ENCODE data around the gene CAB39. TPM values are rescaled to one million over a fixed set of nuclear protein-coding genes. Genes with fewer than 3 reads are reported as not detected.

CAB39 gene
- total RNA-seq, 1 experiment from 2014 or later = 40.4 TPM

GRCh38 chr2:230757476-230757875, 44.8 kb downstream of the CAB39 start:
- no peak for DNase-seq
- H3K4me1 Mint-ChIP-seq (ENCODE audit: low read depth, unreplicated experiment) = peaks cover 9% of the 10 kb centered on the region
- H3K36me3 Mint-ChIP-seq (ENCODE audit: insufficient read depth, unreplicated experiment) = peaks cover 8% of the 10 kb centered on the region
- H3K27me3 ChIP-seq (replicated peaks; ENCODE audit: control insufficient read depth, insufficient read depth, low read length) = no peaks in the 10 kb centered on the region
- H3K27me3 Mint-ChIP-seq (ENCODE audit: insufficient read depth, unreplicated experiment) = no peaks in the 10 kb centered on the region
- peaks cover 20% of the 10 kb centered on the region for H3K4me1 ChIP-seq
- ChIA-PET POLR2A (no interaction called here), CTCF (no interaction called here)
- intact Hi-C loops (cut with micrococcal nuclease; ENCODE audit: unreplicated experiment) = no loop called here
- H3K4me3 Mint-ChIP-seq (ENCODE audit: unreplicated experiment) = no peak overlapping the region
- BruUV-seq (replicated peaks) = no TSS peak
- H3K4me3 ChIP-seq (ENCODE audit: low read depth, low read length) = no peak overlapping the region
- H3K9me3 Mint-ChIP-seq (ENCODE audit: unreplicated experiment) = no peaks in the 10 kb centered on the region
- H3K36me3 ChIP-seq (ENCODE audit: control insufficient read depth, insufficient read depth, low read length) = no peaks in the 10 kb centered on the region
- H3K27ac Mint-ChIP-seq (ENCODE audit: unreplicated experiment) = no peak overlapping the region
- TF ChIP-seq, protein P1, sequence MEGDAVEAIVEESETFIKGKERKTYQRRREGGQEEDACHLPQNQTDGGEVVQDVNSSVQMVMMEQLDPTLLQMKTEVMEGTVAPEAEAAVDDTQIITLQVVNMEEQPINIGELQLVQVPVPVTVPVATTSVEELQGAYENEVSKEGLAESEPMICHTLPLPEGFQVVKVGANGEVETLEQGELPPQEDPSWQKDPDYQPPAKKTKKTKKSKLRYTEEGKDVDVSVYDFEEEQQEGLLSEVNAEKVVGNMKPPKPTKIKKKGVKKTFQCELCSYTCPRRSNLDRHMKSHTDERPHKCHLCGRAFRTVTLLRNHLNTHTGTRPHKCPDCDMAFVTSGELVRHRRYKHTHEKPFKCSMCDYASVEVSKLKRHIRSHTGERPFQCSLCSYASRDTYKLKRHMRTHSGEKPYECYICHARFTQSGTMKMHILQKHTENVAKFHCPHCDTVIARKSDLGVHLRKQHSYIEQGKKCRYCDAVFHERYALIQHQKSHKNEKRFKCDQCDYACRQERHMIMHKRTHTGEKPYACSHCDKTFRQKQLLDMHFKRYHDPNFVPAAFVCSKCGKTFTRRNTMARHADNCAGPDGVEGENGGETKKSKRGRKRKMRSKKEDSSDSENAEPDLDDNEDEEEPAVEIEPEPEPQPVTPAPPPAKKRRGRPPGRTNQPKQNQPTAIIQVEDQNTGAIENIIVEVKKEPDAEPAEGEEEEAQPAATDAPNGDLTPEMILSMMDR (IDR thresholded peaks at IDR 0.05; ENCODE audit: insufficient read depth in 1 of 2, low read depth in 1 of 2, low read length in 1 of 2, severe bottlenecking in 1 of 2, unreplicated experiment in 1 of 2) = no peak
- no peaks in the 10 kb centered on the region for H3K9me3 ChIP-seq

- Mint-ChIP-seq H3K27me3 (ENCODE audit: insufficient read depth, unreplicated experiment) (no peaks in the 10 kb centered on the region), H3K4me3 (ENCODE audit: unreplicated experiment) (no peak overlapping the region), H3K36me3 (ENCODE audit: insufficient read depth, unreplicated experiment) (peaks cover 12% of the 10 kb centered on the region), H3K9me3 (ENCODE audit: unreplicated experiment) (no peaks in the 10 kb centered on the region), H3K4me1 (ENCODE audit: low read depth, unreplicated experiment) (peaks cover 9% of the 10 kb centered on the region), H3K27ac (ENCODE audit: unreplicated experiment) (no peak overlapping the region)
- no peak for DNase-seq
- BruUV-seq (replicated peaks) = no TSS peak
- Histone ChIP-seq H3K9me3 (no peaks in the 10 kb centered on the region), H3K36me3 (ENCODE audit: control insufficient read depth, insufficient read depth, low read length) (no peaks in the 10 kb centered on the region), H3K27me3 (replicated peaks; ENCODE audit: control insufficient read depth, insufficient read depth, low read length) (no peaks in the 10 kb centered on the region), H3K4me3 (ENCODE audit: low read depth, low read length) (no peak overlapping the region), H3K4me1 (peaks cover 20% of the 10 kb centered on the region)
- intact Hi-C loops (cut with micrococcal nuclease; ENCODE audit: unreplicated experiment) = no loop called here
- POLR2A ChIA-PET = no interaction called here
- TF ChIP-seq, protein P1 (IDR thresholded peaks at IDR 0.05; ENCODE audit: insufficient read depth in 1 of 2, low read depth in 1 of 2, low read length in 1 of 2, severe bottlenecking in 1 of 2, unreplicated experiment in 1 of 2) = no peak
- CTCF ChIA-PET = no interaction called here
These were observed 46.2 kb downstream of the CAB39 start for GRCh38 chr2:230758566-230759480.

GRCh38 chr2:230759481-230760167, 47.0 kb downstream of the CAB39 start:
- H3K27me3 ChIP-seq (replicated peaks; ENCODE audit: control insufficient read depth, insufficient read depth, low read length) = no peaks in the 10 kb centered on the region
- Mint-ChIP-seq H3K27me3 (ENCODE audit: insufficient read depth, unreplicated experiment) (no peaks in the 10 kb centered on the region), H3K4me3 (ENCODE audit: unreplicated experiment) (no peak overlapping the region), H3K4me1 (ENCODE audit: low read depth, unreplicated experiment) (peaks cover 9% of the 10 kb centered on the region), H3K36me3 (ENCODE audit: insufficient read depth, unreplicated experiment) (peaks cover 12% of the 10 kb centered on the region), H3K9me3 (ENCODE audit: unreplicated experiment) (no peaks in the 10 kb centered on the region), H3K27ac (ENCODE audit: unreplicated experiment) (no peak overlapping the region)
- ChIA-PET CTCF (no interaction called here), POLR2A (no interaction called here)
- no peak for DNase-seq
- intact Hi-C loops (cut with micrococcal nuclease; ENCODE audit: unreplicated experiment) = loop anchor here (5.0 kb wide), 1 partner anchor 38 kb away; no protein-coding TSS in a partner anchor
- no peaks in the 10 kb centered on the region for H3K9me3 ChIP-seq
- H3K36me3 ChIP-seq (ENCODE audit: control insufficient read depth, insufficient read depth, low read length) = no peaks in the 10 kb centered on the region
- no peak overlapping the region for H3K4me3 ChIP-seq (ENCODE audit: low read depth, low read length)
- TF ChIP-seq, protein P1 (IDR thresholded peaks at IDR 0.05; ENCODE audit: insufficient read depth in 1 of 2, low read depth in 1 of 2, low read length in 1 of 2, severe bottlenecking in 1 of 2, unreplicated experiment in 1 of 2) = no peak
- H3K4me1 ChIP-seq = peaks cover 20% of the 10 kb centered on the region
- BruUV-seq (replicated peaks) = no TSS peak

All from Caco-2 (cell line).